ENCODE data around the gene FHIP2A.
"Not testable (repeated sequence)": the region's sequence is repeated elsewhere in the genome, so short reads cannot be mapped to it uniquely, and the experiment has no call there.

The FHIP2A gene

DNA sequence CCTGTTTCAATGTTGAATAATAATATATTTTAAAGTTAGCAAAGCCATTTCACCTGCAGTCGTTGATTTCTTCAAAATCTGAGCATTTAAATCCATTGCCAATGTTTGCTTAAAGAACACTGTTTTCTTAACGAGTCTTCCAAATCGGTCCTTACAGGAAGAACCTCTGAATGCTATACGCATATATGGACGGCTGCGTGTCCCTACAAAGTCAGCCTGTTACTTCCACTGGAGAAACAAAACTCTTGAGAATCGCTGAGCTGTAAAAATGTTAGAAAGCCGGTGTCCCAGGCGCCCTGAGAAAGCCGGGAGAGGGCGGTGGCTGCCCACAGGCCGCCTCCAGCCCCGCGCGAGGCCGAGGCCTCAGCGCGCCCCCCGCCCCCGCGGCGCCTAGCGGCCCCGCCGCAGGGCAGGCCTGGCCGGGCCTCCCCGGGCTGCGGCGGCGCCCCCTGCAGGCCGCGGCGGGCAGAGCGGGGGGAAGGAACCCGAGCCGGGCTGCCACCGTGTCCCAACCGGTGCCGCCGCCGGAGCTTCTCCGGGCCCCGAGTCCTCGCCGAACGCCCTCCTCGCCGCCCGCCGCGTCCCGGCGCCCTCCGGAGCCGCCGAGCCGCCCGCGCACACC, at the start of gene FHIP2A:
TSS of gene FHIP2A (plus strand) at position 488 of the 622 bp plus-strand sequence. CDS start 299 bp downstream, outside the sequence.
- DNase-seq (ENCODE audit: low read depth in 2 of 2) = peak; percentile 73 to 84

DNA sequence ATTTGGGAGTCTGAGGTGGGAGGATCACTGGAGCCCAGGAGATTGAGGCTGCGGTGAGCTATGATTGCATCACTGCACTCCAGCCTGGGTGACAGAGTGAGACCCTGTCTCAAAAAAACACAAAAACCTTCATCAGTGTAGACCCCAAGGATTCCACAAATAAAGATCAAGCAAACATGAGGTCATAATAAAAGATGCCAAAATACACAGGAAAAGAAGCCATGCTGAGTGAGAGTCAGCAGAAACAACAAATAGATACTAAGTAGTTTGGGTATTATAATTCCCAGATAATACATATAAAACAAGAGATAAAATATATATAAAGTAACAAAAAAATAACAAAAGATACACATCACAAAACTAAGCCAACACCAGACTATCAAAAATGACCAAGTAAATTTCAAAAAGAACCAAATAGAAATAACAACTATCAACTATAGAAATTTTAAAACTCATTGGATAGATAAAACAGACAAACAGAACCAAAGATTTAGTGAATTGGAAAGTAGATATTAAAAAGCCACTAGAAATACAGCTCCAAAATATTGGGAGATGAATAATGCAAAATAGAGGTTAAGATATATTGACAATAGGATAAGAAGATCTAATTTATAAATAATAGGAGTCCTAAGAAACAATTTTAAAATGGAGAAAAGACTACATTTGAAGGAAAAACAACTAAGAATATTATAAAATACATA, 48.9 kb upstream of the FHIP2A start:
- no peak for DNase-seq (ENCODE audit: low read depth in 2 of 2)

DNA sequence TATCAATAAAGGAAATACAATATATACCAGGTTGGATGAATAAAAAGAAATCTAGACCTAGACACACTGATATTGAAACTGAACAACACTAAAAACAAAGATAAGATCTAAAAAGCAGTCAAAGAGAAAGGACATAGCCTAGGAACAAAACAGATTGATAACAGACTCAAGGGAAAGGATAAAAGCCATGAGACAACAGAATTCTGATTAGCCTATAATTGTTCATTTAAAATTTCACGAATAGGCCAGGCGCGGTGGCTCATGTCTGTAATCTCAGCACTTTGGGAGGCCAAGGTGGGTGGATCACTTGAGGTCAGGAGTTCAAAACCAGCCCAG, 48.4 kb upstream of the FHIP2A start:
- no peak for DNase-seq (ENCODE audit: low read depth in 2 of 2)

GRCh38 chr10:114775082-114775481, 46.5 kb upstream of the FHIP2A start:
- DNase-seq (ENCODE audit: low read depth in 2 of 2) = not testable (repeated sequence)

DNA sequence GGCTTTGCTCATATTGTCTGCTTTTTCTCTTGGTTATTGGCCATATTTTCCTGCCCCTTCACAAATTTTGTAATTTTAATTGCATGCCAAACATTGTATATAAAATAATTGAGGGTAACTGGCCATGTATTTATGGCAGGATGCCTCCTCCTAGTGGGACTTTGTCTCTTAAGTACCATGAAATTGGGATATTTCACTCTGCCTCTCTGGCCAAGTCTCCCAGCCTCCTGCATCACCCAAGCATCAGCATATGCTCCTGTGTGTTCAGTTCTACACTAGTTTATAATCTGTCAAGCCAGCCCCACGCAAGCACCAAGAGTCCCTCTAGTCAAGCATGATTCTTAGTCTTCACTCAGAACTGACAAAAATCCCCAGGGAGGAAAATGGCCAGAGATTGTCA, 44.2 kb upstream of the FHIP2A start:
- DNase-seq (ENCODE audit: low read depth in 2 of 2) = no peak

DNA sequence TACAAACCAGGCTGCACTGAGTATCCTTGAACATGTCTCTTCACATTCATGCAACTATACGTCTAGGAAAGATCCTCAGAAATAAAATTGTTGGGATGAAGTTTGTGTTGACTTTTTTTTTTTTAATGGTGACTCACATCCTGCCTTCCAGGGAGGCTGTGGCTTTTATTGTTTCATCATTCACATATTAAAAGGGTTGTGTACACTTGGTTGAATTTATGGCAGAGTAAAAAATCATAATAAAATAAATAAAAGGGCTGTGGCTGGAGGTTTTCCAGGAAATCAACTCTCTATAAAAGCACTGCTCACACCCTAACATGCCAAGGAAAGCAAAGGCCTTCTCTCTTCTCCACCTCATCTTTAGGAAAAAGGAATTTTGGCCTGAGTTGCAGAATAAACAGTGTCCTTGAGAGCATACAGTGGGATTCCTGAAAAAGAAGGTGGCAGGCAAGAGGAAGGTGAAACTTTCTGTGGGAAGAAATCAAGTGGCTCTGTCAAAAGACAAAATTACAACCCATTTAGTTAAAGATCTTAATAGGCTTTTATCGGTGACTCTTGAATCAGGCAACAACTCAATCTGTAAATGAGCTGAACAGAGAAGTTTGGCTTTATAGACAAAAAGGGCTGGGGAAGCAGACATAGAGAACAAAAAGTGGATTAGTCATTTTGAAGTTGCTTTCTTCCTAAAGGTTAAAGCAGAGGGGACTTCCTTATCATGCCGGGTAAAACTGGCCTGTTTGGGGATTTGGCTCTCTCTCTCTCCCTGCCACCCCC, 41.6 kb upstream of the FHIP2A start:
- no peak for DNase-seq (ENCODE audit: low read depth in 2 of 2)

GRCh38 chr10:114780577-114781184, 40.9 kb upstream of the FHIP2A start:
- no peak for DNase-seq (ENCODE audit: low read depth in 2 of 2)

- DNase-seq (ENCODE audit: low read depth in 2 of 2) = no peak
These were observed 38.9 kb upstream of the FHIP2A start for GRCh38 chr10:114782666-114783065.

DNA sequence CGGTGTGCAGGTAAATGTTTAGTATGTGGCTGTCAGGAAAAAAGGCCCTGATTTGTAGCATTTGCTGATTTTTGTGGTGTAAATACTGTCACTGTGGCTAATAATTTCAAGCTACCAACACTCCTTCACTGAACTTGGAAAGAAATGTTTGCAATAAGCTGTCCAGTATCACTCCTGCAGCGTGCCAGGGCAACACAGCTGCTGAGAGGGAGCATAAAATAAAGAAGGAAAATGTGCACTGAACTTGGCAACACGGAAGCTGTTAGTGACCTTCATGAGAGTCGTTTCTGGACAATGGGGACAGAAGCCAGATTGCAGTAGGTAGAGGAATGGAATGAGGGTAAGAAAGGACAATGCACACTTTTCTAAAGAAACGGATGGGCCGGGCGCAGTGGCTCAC, 37.9 kb upstream of the FHIP2A start:
- no peak for DNase-seq (ENCODE audit: low read depth in 2 of 2)

DNA sequence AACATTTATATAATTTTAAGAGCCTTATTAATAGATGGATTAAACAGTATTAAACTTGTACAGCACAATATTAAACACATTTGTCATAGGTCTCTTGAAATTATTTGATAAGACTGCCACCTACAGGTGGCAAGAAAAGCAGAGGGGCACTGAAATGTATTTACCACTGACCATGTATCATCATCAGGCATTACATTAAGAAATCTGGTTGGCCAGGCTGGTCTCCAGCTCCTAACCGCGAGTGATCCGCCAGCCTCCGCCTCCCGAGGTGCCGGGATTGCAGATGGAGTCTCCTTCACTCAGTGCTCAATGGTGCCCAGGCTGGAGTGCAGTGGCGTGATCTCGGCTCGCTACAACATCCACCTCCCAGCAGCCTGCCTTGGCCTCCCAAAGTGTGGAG, 35.1 kb upstream of the FHIP2A start:
- not testable (repeated sequence) for DNase-seq (ENCODE audit: low read depth in 2 of 2)

- not testable (repeated sequence) for DNase-seq (ENCODE audit: low read depth in 2 of 2)
These were observed 34.4 kb upstream of the FHIP2A start for GRCh38 chr10:114787131-114787530.

GRCh38 chr10:114791768-114792167, 29.8 kb upstream of the FHIP2A start:
- no peak for DNase-seq (ENCODE audit: low read depth in 2 of 2)

DNA sequence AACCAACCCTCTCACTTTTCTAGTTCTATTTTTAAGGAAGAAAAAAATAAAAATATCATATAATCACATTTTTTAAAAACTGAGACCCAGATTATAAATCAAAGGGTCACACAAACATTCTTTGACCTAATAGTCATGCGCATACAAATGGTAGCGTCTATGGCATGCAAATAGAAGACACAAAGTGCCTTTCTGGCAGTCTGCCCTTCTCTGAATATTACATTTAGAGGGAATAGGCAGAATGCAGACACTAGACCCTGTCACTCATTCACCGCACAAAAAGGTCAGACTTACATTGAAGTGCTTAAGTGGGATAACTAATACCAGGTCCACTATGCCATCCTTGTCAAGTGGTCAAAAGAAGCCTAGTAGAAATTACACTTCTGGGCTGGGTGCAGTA, 26.5 kb upstream of the FHIP2A start:
- DNase-seq (ENCODE audit: low read depth in 2 of 2) = no peak

DNA sequence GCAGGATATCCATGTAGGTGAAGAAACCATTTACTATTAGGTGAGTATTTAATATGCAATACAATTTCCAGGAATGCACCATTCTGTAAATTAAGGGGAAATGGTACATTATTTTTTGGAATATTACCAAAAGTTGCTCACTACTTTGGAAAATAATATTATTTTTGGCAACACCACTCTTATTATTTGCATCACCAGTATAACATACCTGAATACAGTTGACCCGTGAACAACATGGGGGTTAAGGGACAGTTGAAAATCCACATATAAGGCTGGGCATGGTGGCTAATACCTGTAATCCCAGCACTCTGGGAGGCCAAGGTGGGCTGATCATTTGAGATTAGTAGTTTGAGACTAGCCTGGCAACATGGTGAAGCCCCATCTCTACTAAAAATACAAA, 21.2 kb upstream of the FHIP2A start:
- no peak for DNase-seq (ENCODE audit: low read depth in 2 of 2)

- DNase-seq (ENCODE audit: low read depth in 2 of 2) = peak in 1 of 2 donors; percentile 5
These were observed 20.2 kb upstream of the FHIP2A start for GRCh38 chr10:114801411-114801813.

DNA sequence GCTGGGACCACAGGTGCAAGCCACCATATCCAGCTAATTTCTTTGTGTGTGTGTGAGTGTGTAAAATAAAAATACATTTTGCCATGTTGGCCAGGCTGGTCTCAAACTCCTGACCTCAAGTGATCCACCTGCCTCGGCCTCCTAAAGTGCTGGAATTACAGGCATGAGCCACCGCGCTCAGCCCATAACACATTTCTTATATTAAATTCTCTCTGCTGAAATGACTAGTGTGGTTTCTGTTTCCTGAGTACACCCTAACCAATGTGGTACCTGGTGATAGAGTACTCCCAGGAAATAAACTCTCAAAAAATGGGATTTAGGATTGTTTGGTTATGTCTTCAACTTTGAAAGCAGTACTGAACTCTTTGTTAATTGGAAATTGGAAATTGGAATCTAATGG, 19.4 kb upstream of the FHIP2A start:
- no peak for DNase-seq (ENCODE audit: low read depth in 2 of 2)

- no peak for DNase-seq (ENCODE audit: low read depth in 2 of 2)
These were observed 14.8 kb upstream of the FHIP2A start for GRCh38 chr10:114806562-114807391.

DNA sequence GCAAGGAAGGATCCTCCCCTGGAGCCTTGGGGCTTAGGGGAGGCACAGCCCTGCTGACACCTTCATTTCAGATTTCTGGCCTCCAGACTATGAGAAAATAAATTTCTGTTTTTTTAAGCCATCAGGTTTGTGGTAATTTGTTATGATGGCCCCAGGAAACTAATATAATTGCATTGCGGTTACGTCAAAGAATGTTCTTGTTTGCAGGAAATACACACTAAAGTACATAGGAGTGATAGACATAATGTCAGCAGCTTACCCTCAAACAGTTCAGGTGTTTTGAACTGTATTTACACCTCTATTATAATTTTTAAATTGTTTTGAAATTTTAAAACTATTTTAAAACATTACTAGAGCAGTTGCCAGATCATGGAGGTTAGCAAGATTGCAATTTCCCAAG, 12.6 kb upstream of the FHIP2A start:
- DNase-seq (ENCODE audit: low read depth in 2 of 2) = no peak

DNA sequence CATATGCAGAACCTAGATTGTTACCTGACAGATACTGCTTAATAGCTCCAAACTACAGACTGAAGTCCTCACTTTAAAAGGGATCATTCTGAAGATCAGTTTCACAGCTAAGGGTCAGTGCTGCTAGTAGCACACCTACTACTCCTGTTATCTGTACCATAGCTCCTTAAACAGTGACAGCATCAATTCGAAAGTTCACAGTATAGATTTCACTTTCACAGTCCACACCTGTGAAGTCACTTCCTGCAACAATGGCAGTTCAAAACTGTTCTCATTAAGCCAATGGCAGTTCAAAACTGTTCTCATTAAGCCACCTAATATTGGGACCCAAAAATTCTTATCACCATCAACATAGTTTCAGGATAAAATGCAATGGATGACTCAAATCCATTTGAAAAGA, 10.7 kb upstream of the FHIP2A start:
- no peak for DNase-seq (ENCODE audit: low read depth in 2 of 2)

DNA sequence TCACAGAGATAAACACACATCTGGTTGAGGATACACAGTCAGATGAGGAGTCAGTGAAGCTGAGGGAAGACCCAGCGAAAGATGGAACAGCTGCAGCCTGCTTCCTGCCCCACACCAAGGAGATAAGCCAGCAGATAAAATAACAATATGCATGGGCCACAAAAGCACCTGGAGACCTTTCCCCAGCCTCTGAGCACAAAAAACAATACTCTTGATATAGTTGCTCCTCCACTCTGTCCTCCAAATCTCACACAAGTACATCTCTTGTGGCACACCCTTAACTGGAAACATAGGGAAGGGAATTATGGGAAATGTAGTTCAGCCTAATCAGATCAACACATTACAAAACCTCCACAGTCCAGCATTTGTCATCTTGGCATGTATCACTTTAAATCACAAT, 9.7 kb upstream of the FHIP2A start:
- no peak for DNase-seq (ENCODE audit: low read depth in 2 of 2)

- DNase-seq (ENCODE audit: low read depth in 2 of 2) = no peak
These were observed 5.8 kb upstream of the FHIP2A start for GRCh38 chr10:114815791-114816190.

DNA sequence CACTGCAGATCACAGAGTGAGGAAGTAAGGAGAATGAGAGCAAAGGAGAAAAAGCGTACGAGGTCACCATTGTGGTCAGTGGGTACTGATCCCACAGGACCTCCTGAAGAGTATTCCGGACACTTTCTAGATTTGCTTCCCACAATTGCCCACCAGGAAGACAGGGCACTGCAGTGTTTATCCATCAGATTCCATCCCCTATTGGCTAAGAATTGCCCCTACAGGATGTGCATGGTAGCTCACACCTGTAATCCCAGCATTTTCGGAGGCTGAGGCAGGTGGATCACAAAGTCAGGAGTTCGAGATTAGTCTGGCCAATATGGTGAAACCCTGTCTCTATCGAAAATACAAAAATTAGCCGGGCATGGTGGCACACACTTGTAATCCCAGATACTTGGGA, 5.3 kb upstream of the FHIP2A start:
- no peak for DNase-seq (ENCODE audit: low read depth in 2 of 2)
